NAMALWA (cell line): ENCODE measurements around the gene DHX15.
A peak's percentile ranks its signal among the peaks of the same experiment; 100 is the strongest.

Experiments used
- DNase-seq: peaks from one replicate; pipeline ENCODE4 v3.0.0-alpha.2; 2015; ENCODE audit warnings: low spot score

The DHX15 gene

GRCh38 chr4:24582235-24582832, 2.0 kb downstream of the DHX15 start:
- DNase-seq: peak; percentile 19

DNA sequence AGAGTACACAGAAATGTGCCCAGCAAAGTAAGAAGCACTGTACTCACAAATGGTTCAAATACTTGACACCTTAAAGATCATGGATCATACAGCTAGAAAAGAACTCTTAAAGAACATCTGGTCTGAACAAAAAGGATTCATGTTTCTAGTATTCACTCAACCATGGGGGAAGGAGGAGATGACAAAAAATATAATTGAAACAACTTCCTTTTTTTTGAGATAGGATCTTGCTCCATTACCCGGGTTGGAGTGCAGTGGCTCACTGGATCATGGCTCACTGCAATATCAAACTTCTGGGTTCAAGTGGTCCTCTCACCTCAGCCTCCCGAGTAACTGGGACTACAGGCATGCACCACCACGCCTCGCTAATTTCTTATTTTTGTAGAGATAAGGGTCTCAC, 6.0 kb downstream of the DHX15 start:
- peak; percentile 33 for DNase-seq

GRCh38 chr4:24576276-24576675, 8.1 kb downstream of the DHX15 start:
- DNase-seq: no peak

DNA sequence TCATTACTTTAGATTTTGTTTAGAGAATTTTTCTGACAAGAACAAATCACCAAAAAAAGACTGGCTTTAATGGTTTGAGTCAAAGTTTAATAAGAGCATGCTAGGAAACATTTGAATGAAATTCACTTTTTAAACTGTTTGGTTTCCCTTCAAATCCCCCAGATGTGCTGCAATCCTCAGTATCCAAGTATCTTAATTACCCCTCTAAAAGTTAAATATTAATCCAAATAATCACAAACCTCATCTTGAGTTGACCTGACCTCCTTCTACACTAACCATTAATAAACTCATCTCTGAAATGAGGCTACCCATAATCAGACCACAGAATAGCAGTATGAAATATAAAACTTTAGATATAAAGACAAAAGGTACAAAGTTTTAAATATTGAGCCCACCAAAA, 10.1 kb downstream of the DHX15 start:
- no peak for DNase-seq

DNA sequence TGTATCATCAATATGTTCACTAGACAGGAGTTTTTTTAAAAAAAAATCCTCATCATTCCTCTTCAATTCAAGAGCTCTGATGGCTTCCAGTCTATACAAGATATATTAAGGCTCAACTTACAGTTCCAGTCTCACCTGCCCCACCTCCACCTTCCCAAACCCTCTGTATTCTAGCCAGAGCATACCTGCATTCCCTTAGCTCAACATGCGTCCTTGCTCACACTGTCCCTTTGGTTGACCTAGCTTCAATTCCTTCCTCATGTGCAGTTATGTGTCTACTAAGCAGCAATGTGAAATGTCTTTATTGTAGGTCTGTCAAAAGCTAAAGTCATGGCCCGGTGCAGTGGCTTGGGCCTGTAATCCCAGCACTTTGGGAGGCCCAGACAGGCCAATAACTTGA, 10.8 kb downstream of the DHX15 start:
- no peak for DNase-seq

GRCh38 chr4:24570574-24571236, 13.6 kb downstream of the DHX15 start:
- DNase-seq: no peak

DNA sequence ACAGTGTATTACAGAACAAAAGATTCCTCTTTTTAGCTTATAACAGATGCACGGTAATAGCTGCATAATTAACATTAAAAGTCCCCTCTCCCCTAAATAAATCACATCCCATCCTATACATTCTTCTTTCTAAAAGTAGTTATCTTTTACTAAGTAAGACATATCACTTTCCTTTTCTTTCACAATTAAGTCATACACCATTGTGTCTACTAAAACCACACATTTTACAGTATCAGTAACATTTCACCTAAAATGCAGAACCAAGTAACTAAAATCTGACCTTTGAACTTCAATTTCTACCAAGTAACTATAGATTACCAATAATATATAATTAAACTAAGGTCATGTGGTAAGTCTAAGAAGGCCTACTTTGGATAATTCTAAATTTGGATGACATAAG, 14.2 kb downstream of the DHX15 start:
- DNase-seq: no peak

GRCh38 chr4:24569662-24570061, 14.7 kb downstream of the DHX15 start:
- DNase-seq: no peak

GRCh38 chr4:24568425-24568824, 15.9 kb downstream of the DHX15 start:
- DNase-seq: no peak

DNA sequence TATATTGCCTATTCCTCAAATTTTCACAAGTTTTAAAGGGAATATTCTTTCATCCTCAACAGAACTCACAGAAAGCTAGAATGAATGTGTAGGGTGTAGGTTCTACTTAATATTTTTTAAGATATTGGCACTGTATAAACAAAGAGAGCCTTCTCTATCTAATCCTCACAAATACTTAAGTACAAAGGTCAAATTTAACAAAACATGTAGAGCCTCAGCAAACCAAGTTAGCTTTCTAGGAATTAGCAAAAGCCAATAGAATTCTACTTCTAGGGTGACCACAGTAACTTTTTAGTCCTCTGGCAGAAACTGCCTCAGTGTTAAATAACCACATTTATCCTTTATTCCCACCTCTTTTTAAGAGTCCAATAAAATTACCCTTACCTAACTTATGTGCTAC, 19.3 kb downstream of the DHX15 start:
- DNase-seq: no peak

- no peak for DNase-seq
Measured at GRCh38 chr4:24564488-24564887, 19.9 kb downstream of the DHX15 start.

GRCh38 chr4:24561438-24562139, 22.8 kb downstream of the DHX15 start:
- no peak for DNase-seq

GRCh38 chr4:24560868-24561368, 23.4 kb downstream of the DHX15 start:
- DNase-seq: no peak

DNA sequence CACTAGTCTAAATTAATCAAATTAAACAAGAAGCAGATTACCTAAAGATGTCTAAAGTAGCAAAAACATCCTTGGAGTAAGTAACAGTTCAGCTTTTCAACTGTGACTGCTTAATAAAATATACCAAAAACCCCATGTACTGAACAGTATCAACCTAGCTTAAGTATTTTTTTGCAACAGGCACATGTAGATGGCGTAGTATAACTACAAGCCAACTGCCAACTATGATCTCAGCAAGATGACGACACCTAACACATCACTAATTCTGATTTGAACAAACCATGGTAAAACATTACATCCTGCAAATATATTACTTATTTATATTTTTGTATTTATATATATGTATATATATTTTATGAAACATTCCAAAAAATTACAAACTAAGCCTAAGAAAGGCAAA, 24.5 kb downstream of the DHX15 start:
- DNase-seq: no peak

DNA sequence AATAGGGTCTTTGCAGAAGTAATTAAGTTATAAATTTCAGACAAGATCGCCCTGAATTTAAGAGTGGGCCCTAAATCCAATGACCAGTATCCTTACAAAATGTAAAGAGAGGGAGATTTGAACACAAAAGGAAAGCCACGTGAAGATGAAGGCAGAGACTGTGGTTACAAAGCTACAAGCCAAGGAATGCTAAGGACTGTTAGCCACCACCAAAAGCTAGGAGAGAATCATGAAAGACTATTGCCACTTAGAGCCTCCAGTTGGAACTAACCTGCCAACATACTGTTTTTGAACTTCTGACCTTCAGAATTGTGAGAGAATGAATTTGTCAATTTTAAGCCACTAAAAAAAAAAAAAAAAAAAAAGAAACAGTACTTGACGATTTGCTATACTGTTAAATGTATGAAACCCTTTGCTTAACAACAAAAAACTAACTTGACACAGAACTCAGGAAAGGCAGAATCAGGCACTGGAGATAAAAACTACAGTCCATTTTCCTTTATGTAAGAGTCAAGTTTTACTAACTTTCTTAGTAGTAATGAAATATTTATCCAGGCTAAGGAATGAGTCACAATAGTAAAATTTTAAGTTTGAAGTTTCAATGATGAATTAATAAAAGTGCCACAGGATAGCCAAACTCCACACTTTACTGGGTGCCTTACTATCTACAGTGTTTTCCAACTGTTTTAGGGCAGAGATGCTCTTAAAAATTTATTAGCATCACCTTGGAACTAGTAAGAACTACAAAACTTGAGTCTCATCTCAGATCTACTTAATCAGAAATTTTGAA, 25.1 kb downstream of the DHX15 start:
- no peak for DNase-seq

GRCh38 chr4:24557026-24558025, 27.0 kb downstream of the DHX15 start:
- no peak for DNase-seq

- peak; percentile 18 for DNase-seq
Measured at GRCh38 chr4:24551492-24552289, 32.7 kb downstream of the DHX15 start.

DNA sequence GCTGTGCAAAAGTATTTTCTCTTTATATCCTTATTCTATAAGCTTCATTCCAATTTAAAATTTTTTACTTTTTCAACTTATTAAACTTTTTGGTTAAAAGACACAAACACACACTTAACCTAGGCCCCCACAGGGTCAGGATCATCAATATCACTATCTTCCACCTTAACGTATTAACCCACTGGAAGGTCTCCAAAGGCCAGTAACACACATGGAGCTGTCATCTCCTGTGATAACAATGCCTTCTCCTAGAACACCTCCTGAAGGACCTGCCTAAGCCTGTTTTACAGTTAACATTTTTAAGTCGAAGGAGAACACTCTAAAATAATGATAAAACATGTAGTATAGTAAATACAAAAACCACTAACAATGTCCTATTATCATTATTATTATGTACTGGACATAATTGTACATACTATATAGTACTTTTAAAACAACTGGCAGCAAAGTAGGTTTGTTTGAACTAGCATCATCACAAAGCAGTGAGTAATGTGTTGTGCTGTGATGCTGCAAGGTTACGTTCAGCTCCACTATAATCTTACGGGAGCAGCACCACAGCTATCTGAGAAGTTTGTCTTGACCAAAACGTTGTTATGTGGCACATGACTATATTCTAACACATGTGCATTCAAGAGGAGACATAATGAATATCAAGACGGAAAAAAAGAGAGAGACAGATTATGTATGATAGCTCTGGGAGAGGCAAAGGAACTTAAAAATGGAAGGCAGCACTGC, 33.7 kb downstream of the DHX15 start:
- no peak for DNase-seq

GRCh38 chr4:24547979-24548378, 36.4 kb downstream of the DHX15 start:
- DNase-seq: no peak
